Measurements from ENCODE around the gene SPIN1.
A peak's percentile ranks its signal among the peaks of the same experiment; 100 is the strongest.

Gene SPIN1

DNA sequence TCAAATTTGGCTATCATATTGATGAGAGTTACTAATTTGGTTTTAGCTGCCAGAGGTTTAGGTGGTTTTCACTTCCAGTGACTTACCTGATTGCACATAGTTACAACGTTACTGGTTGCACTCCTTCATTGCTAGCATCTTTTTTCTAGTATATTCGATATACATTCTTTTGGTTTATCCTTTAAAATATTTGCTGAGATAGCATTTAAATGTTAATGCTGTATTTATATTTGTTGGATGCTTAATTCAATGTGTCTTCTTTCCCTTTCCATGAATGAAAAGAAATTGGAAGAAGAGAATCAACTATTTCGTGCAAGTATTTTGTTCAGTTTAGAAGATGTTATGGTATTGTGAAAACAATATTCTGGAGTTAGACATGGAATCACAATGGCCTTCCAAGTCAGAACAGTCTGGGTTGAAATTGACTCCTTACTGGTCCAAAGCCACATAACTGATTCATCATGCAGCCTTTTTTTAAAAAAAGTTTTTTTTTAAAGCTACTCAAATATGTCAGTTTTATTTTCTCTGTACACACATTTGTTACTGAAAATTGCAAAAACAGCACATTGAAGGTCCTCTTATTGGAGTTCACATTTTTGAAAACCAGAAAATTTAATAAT is 2.2 kb downstream of the SPIN1 start:
- no peak for DNase-seq

DNA sequence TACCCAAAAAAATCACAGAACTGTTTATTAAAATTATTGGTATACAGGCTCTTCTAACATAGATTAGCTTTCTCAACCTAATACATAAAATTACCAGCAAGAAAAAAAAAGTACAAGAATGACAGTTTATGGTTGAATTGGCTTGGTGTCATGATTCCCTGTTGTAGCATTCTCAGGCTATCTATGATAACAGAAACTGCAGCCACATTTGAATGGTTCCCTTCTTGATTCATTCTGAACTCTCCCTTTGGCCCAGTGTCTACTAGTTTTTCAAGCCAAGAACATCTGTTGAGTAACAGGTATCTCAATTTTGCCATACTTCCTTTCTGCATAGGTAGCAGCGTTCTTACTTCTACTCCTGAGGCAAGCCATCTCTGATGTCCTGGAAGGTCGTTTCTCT is 3.0 kb downstream of the SPIN1 start:
- no peak for DNase-seq

DNA sequence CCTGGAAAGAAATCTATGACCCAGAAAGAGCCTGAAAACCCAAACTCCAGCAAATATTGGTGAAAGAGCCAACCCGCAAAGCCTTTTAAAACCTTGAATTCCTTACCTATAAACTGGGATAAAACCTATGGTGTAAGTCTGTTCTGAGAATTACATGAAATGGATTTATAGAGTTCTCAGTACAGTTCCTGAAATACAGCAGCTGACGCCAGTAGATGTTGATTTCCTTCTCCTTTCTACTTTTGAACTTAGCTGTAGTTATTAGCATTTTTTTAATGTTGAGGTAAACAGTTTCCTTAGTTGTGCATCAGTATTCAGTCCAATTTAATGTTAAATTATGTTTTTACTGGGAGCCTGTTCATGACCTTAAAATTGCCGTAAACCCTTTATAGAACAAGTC is 3.7 kb downstream of the SPIN1 start:
- DNase-seq = no peak

DNA sequence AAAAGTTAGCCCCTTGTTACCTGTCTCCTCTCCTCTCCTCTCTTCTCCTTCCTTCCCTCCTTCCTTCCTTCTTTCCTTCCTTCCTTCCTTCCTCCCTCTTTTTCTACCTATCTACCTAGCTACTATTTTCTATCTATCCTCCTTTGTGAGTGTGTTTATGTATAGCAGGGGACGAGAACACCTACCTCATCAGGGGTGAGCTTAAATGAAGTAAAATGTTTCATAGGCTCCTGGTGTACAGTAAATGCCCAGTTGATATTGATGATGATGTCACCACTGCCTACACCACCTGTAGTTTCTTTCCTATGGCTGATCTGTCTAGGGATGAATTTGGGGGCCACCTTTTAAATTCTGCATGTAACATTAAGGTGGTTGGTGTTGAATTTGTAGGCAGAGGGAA is 4.3 kb downstream of the SPIN1 start:
- no peak for DNase-seq

DNA sequence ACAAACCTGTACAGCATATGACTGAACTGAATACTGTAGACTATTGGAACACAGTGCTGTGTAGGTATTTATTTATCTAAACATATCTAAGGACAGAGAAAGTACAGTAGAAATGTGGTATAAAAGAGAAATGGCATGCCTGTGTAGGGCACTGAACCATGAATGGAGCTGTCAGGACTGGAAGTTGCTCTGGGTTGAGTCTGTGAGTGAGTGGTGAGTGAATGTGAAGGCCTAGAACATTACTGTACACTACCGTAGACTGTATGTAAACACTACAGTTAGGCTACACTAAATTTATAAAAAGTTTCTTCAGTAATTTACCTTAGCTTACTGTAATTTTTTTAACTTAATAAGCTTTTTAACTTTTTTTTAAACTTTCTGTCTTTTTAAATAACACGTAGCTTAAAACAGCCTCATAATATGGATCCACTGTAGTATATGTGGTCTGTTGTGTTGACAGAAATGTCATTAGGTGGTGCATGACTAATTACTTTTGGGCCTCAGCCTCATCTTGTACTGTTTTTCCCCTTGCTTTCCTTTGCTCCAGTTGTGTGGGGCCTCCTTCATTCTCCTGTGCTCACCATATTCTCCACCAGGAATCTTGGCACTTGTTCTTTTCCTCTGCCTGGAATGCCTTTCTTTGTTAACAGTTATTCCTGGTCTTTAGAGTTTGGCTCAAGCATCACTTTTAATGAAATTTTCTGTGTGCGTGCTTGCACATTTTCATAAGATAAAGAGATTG is 8.8 kb downstream of the SPIN1 start:
- no peak for DNase-seq

DNA sequence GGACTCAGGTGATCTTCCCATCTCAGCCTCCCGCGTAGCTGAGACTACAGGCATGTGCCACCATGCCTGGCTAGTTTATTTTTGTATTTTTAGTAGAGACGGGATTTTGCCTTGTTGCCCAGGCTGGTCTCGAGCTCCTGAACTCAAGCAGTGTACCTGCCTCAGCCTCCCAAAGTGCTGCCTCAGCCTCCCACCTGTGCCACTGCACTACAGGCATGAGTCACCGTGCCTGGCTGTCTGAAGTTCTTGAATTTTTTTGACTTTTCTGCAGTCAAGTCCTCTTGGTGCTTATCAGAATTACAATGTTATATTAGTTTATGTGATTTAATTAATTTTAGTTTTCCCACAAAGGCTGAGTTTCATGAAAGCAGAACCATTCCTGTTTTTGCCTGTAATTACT is 9.8 kb downstream of the SPIN1 start:
- DNase-seq = no peak

DNA sequence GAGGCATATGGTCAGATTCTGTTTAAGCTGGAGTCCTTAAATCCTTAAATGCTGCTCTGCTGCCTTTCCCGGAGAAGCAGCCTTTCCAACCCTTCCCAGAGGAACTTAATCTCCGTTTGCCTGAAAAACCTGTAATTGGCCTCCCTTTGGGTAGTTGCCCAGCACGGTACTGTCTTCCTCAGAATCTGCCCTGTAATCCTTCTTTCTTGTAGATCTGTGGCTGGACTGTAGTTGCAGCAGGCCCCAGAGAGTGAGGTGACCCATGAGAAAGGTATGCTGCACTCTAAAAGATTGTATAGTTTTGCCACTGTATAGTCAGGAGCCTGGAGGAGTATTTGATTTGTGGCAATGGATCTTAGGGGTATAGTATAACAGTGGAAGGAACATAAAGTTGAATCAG is 11.7 kb downstream of the SPIN1 start:
- DNase-seq = no peak

DNA sequence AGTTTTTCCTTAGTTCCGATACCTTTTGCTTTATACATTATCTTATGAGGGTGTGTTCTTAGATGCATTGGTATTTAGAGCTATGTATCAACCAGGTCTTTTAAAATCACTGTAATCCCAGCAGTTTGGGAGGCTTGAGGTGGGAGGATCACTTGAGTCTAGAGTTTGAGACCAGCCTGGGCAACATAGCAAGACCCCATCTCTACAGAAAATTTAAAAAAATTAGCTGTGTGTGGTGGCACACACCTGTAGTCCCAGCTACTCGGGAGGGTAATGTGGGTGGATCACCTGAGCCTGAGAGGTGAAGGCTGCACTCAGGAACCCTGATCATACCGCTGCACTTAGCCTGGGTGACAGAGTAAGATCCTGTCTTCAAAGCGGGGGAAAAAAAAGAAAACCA is 15.1 kb downstream of the SPIN1 start:
- no peak for DNase-seq

DNA sequence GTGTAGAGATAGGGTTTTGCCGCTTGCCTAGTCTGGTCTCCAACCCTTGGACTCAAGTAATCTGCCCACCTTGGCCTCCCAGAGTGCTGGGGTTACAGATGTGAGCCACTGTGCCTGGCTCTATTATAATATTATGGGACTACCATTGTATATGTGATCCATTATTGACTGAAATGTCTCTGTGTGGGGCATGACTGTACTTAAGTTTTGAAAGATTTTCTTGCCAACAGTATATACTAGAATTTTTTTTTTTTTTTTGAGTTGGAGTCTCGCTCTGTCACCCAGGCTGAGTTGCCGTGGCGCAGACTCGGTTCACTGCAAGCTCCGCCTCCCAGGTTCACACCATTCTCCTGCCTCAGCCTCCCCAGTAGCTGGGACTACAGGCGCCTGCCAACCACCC is 17.8 kb downstream of the SPIN1 start:
- DNase-seq = no peak

DNA sequence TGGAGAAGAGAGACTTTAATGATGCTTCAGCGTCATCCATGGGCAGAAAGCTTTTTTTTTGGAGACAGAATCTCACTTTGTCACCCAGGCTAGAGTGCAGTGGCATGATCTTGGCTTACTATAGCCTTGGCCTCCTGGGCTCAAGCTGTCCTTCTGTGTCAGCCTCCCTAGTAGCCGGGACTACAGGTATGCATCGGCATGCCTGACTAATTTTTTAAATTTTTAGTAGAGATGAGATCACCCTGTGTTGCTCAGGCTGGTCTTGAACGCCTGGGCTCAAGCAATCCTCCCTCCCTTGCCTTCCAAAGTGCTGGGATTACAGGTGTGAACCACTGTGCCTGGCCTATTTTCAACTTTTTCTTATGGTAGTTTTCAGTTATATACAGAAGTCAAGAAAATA is 23.2 kb downstream of the SPIN1 start:
- DNase-seq = no peak

DNA sequence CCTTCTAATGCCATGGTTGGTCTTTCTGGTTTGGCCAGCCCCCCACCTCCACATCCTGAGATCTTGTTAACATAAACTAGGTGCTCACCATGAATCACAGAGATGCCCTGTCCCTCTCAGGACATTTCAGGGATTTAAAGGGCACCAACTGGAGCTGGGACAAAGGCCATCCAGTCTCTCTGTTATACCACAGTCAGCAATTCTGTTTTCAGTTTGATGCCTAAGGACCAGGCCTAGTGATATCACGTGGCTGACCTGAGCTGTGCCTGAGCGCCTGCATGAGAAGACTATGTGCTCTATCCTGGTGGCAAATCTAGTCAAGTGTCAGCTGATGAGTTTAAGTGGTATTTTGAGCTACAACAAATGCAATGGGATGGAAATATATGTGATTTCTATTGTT is 26.1 kb downstream of the SPIN1 start:
- DNase-seq = no peak

DNA sequence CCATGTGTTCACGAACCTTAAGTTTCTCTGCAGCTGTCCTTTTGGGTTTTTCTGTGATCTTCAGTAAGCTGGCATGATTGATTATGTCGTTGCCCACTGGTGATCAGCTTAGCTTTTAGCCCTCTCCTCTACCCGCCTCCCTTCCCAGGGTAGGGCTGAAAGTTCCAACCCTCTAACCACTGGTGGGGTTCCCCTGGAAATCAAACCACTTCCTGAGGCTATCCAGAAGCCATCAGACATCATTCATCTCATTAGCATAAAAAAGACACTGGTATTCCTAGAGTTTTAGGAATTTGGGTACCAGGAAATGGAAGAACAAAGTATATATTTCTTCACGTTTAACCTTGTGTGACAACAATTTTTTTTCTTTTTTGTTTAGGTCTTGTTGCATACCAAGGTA is 29.8 kb downstream of the SPIN1 start:
- DNase-seq = no peak

DNA sequence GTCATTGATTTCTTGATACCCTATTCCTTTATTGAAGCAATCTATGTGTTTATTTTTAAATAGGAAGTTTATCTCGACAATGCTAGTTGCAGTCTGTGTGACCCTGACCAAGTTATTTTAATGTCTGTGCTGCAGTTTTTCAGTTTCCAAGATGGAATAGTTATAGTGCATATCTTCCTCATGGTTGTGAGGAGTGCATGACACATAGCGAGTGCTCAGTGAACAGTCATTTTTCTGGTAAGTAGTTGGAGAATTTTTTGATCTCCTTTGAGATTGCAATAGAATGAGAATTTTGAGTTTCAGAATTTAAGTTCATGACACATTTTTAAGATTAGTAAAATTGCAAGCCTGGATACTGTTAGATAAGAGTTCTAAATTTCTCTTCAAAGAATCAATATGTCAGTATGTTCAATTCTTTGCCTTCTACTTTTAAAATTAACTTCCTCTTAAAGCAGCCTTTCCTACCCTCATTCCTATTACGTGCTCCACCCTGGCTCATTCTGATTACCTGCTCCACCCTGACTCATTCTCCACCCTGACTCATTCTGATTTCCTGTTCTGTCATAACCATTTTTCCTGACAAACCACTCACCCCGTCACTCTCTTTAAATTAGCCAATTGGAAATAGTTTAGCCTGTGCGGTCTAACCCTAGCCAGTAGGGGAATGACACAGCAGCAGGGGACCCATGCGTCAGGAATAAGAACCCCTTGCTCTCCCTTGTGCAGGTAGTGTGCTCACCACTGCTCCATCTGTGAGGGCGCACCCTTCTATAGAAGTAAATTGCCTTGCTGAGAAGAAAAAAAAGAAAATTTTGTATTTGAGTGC is 30.7 kb downstream of the SPIN1 start:
- peak; percentile 41 for DNase-seq

DNA sequence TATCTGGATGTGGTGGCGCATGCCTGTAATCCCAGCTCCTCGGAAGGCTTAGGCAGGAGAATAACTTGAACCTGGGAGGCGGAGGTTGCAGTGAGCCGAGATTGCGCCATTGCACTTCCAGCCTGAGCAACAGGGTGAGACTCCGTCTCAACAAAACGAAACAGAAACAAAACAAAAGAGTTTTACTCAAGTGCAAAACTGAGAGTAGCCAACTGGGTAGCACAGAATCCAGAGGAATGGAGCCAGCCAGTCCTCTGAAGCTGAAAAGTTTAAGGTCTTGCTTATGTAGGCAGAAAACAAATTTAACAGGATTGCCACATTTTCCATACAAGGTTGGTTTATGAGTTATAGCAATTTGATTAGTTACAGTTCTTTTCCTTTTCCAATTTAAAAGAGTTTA is 32.0 kb downstream of the SPIN1 start:
- DNase-seq = no peak

DNA sequence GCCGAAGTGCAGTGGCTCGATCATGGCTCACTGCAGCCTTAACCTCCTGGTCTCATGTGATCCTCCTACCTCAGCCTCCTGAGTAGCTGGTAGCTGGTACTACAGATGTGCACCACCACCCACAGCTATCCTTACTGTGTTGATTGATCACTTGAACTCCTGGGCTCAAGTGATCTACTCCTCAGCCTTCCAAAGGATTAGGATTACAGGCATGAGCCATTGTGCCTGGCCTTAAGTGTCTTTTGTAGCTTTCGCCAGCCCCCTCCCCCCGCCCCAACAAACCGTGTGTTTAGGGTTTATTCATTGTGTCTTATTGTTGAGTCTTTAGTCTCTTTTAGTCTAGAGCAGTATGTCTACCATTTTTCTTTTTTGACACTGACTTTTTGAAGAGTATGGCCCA is 33.1 kb downstream of the SPIN1 start:
- no peak for DNase-seq

DNA sequence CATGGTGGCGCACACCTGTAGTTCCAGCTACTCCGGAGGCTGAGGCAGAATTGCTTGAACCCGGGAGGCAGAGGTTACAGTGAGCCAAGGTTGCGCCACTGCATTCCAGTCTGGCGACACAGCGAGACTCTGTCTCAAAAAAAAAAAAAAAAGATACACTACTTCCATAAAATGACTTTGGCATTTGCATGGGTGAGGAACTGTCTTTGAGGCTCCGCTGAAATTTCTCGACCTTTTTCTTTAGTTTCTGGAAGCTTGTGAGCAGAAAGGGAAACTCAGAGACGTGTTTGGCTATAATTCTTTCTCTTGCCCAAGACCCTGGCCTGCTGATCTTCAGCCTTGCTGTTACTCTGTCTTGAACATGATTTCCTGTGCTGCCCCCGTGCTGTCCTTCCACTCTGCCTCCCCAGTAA is 37.3 kb downstream of the SPIN1 start:
- no peak for DNase-seq

DNA sequence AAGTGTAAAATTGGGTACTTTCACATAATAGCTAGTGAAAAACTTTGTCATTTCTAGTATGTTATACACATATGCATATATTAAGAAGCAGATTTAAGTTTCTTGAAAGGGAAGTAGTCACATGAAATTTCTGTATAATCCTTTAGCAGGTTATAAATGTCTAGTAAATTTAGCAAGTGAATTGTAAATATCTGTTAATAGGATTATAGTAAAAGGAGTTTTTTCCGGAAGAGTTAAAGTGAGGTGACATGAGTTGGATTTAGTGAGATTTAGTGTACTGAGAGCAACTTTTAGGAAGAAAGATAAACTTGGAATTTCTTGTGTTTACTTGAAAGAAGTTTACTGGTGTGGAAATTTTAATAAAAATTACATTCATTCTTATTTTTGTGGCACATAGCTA is 38.4 kb downstream of the SPIN1 start:
- no peak for DNase-seq

DNA sequence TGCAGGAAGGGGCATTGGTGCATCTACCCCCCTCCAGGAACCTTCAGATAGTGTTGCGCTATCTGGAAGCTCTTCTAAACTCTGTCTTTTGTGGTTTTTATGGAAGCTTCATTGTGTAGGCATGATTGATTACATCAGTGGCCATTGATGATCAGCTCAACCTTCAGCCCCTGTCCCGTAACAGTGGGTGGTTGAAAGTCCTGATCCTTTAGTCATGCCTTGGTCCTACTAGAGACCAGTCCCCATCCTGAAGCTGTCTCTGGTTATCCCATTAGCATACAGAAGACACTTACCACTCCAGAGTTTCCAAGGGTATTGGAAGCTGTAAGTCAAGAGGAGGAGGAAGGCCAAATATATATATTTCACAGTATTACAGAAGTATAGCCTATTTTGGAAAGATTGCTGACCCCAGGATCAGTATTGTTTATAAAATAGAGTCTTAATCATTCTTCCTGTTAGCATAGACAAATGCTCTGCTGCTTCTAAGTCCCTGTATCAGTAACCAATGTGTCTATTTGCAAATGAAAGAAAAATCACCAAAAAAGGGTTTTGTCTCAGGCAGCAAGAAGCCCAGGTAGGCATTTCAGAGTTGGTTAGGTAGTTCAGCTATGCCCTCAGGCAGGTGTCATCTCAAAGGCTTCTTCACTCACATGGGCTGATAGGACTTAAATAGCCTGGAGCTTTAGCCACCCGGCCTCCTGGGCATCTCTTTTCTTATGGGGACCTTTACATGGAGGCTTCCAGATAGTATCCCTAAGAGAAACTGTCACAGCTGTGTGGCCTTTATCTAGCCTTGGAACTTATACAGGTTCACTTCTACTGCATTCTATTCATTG is 41.6 kb downstream of the SPIN1 start:
- no peak for DNase-seq

DNA sequence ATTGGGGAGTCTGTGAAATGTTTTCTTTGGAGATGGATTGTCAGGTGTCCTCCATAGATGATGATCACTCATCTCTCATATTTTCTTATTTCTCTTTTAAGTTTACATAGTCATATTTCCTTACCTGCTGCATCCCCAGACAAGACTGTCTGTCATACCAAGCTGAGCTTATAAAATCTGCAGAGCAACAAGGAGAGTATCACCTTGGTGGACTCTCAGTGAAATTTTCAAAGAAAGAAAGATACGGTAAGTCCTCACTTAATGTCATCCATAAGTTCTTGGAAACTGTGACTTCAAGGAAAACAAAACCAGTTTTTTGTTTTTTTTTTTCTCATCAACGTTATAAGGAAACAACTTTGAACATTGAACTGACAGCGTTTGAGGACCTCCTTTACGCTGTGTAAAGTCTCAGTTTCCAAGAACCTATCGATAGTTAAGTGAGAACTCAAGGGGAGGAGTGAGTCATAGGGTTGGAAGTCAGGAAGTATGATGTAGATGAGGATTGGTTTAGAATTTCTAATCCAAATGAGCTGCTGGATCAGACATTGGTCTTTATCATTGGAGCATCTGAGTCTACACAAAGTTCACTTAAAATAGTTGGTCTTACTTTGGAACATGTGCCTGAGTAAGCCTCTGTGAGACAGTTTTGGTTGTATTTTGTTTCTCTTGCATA is 45.5 kb downstream of the SPIN1 start:
- no peak for DNase-seq

DNA sequence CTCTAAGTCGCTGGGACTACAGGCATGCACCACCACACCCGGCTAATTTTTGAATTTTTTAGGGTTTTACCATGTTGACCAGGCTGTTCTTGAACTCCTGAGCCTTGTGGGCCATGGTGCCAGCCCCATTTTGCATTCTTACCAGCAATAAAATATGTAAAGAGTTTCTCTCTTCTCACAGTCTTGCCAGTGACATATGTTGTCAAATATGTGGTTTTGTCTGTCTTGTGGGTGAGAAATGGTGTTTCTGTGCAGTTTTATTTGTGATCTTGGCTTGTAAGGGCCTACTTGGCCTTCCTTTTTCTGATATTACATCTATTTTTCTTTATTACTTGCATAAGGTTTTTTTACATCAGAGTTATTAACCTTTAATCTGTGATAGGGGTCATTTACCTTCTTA is 47.1 kb downstream of the SPIN1 start:
- no peak for DNase-seq

DNA sequence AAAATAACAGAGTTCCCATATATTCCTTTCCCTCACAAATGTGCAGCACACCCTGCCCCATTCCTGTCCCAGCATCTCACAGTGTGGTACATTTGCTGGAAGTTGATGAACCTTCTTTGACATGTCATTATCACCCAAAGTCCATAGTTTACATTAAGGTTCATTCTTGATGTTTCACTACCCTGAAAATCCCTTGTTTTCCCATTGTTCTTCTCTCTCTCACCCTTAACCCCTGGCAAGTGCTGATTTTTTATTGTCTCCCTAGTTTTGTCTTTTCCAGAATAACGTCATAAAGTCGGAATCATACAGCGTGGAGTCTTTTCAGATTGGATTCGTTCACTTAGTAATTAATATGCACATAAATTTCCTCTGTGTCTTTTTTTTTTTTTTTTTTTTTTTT is 48.1 kb downstream of the SPIN1 start:
- DNase-seq = no peak

All from stimulated activated CD8-positive, alpha-beta memory T cell treated with anti-CD3 and anti-CD28 coated beads, Interleukin-4, amount 100 ng/mL, for 48 hours (primary cell).